ENCODE results near the gene TUFT1. TPM values are rescaled to one million over a fixed set of nuclear protein-coding genes. Genes with fewer than 3 reads are reported as not detected.

TUFT1 gene
- total RNA-seq, 1 donor from 2014 or later: 33.5 TPM

DNA sequence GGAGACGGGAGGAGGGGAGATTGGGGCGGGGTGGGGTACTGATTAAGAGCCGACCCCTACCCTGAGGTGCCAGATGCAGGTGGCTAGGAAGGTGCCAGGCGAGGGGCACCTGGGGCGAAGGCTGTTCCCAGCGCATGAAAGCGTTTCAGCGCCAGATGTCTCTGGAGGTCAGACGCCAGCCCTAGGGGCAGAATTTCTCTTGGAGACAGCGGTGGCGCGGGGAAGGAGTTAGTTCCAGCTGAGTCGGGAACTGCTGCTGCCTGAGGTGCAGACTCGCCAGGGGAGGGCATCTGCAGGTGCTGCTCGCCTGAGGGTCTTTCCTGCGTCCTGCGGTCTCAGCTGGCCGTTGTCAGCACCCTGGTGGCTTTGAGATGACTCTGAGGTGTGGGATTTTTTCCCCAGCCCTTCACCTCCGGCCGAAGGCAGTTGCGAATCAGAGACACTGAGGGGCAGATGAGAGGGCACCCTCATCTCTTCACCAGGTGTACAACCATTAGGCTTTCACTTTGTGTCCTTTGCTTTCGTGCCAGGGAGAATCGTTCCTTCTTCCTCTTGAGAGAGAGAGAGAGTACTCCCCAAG lies 28.4 kb upstream of the TUFT1 start:
- no peak for DNase-seq (ENCODE audit: low read depth)
- peak overlapping the region; percentile 66 for H3K4me3 ChIP-seq (ENCODE audit: low read depth, low read length)
- TF ChIP-seq, protein P1, sequence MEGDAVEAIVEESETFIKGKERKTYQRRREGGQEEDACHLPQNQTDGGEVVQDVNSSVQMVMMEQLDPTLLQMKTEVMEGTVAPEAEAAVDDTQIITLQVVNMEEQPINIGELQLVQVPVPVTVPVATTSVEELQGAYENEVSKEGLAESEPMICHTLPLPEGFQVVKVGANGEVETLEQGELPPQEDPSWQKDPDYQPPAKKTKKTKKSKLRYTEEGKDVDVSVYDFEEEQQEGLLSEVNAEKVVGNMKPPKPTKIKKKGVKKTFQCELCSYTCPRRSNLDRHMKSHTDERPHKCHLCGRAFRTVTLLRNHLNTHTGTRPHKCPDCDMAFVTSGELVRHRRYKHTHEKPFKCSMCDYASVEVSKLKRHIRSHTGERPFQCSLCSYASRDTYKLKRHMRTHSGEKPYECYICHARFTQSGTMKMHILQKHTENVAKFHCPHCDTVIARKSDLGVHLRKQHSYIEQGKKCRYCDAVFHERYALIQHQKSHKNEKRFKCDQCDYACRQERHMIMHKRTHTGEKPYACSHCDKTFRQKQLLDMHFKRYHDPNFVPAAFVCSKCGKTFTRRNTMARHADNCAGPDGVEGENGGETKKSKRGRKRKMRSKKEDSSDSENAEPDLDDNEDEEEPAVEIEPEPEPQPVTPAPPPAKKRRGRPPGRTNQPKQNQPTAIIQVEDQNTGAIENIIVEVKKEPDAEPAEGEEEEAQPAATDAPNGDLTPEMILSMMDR (conservative IDR thresholded peaks at IDR 0.05; ENCODE audit: low read depth, low read length): no peak

DNA sequence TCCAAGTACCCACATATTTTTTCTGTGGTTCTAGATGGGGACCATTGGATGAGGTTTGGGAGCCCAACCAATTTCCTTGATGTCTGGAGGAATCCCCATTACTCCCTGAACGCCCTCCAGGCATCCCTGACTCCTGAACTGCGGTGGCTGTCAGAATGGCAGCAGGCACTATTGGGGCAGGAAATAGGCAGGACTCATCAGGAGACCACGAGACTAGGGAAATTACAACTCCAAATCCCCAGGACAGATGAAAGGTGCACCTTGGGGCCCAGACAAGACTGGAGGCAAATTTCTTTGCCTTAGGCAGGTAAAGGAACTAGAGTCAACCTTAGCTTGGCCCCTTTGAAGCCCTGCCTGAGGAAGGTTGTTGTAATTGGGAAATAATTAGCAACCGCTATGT lies 27.8 kb upstream of the TUFT1 start:
- peak overlapping the region; percentile 66 for H3K4me3 ChIP-seq (ENCODE audit: low read depth, low read length)
- no peak for DNase-seq (ENCODE audit: low read depth)
- TF ChIP-seq, protein P1 (conservative IDR thresholded peaks at IDR 0.05; ENCODE audit: low read depth, low read length): no peak

- H3K4me3 ChIP-seq (ENCODE audit: low read depth, low read length): peak overlapping the region; percentile 66
- DNase-seq (ENCODE audit: low read depth): no peak
- TF ChIP-seq, protein P1 (conservative IDR thresholded peaks at IDR 0.05; ENCODE audit: low read depth, low read length): no peak
These were observed 27.1 kb upstream of the TUFT1 start for GRCh38 chr1:151512801-151513625.

DNA sequence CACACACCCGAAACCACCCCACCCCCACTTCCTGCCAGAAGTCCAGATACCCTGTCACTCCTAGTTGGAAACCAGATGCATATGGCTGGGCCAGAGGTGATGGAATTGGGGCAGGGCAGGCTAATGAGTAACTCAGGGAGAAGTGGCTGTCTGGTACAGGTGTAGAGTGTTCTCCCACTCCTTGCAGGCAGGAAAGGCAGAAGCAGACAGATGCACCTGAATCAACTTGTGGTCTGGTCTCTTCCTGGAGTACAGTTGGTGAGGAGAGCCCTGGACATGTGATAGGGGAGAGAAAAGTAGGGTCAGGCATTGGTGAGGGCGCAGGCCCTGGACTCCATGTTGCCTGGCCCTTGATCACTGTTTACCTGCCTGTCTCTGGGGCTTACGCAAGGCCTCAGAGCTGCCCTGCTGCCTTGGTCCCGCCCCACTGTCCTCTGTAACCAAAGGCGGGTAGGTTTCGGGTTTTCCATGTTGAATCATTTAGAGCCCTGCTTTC lies 26.4 kb upstream of the TUFT1 start:
- DNase-seq (ENCODE audit: low read depth): no peak
- TF ChIP-seq, protein P1 (conservative IDR thresholded peaks at IDR 0.05; ENCODE audit: low read depth, low read length): no peak
- no peak overlapping the region for H3K4me3 ChIP-seq (ENCODE audit: low read depth, low read length)

DNA sequence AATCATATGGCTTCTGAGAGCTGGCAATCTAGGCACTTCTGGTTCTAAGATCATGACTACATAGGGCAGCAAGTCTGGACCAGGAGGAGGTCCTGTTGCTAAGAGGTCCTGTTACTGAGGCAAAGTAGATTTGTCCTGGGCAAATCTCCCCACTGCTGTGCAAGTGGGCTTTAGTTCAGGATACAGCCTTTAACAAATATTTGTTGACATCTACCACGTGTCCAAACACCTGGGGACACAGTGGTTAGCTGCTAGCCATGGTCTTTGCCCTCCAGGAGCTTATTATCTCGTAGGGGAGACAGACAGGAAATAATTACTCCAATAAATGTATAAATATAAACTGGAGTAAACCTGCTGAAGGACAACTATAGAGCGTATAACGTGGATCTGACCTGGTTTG lies 25.7 kb upstream of the TUFT1 start:
- H3K4me3 ChIP-seq (ENCODE audit: low read depth, low read length): no peak overlapping the region
- DNase-seq (ENCODE audit: low read depth): no peak
- TF ChIP-seq, protein P1 (conservative IDR thresholded peaks at IDR 0.05; ENCODE audit: low read depth, low read length): no peak

DNA sequence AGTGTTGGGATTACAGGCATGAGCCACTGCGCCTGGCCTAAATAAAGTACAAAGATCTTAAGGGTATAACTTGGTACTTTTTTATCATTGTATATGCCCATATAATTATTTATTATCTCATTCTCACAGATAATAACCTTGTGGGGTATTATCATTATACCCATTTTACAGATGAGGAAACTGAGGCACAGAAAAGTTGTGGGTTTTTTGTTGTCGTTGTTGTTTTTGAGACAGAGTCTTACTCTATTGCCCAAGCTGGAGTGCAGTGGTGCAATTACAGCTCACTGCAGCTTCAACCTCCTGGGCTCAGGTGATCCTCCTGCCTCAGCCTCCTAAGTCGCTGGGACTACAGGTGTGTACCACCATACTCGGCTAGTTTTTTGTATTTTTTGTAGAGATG lies 24.8 kb upstream of the TUFT1 start:
- DNase-seq (ENCODE audit: low read depth): no peak
- H3K4me3 ChIP-seq (ENCODE audit: low read depth, low read length): no peak overlapping the region
- TF ChIP-seq, protein P1 (conservative IDR thresholded peaks at IDR 0.05; ENCODE audit: low read depth, low read length): no peak
